Measurements from ENCODE around the gene SKAP1.
"Not testable (repeated sequence)": the region's sequence is repeated elsewhere in the genome, so short reads cannot be mapped to it uniquely, and the experiment has no call there.

Gene SKAP1

DNA sequence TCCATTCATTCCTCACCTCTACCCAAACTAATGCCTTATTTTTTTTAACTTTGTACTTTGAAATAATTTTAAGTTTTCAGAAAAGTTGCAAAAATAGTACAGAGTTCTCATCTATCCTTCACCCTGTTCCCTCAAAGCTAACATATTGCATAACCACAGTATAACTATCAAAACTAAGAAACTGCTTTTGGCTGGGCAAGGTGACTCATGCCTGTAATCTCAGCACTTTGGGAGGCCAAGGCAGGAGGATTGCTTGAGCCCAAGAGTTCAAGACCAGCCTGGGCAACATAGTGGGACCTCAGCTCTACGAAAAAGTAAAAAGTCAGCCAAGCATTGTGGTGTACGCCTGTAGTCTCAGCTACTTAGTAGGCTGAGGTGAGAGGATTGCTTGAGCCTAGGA is 147.7 kb downstream of the SKAP1 start:
- DNase-seq = no peak

DNA sequence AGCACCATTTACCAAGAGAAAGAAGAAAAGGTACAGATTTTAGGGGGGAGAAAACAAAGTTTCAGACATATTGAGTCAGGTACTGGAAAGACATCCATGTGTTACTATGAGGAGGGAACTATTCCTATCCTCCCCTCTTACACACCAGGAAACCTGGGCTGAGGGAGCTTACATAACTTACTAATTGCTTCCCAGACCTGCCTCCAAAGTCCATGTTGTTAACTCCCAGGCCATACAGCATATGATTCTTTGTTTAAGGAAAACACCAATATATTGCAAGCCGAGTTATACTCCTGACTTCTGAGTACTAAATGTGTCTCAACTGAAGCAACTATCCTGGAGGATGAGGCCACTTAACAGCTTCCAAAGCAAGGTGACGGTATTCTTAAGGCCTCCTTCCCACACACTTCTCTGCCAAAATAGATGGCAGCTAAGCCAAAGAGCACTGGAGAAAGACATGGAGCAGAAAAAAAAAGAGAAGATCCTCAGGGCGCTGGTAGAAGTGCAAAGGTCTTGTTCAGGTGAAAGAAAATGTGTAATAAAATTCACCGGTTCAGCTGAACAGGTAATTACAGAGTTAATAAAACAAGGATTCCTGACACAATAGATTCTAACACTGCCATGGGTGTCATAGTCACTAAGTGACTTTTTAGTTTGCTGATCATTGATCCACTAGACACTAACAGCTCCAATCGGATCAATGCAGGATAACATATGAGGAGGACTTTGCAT is 151.1 kb downstream of the SKAP1 start:
- no peak for DNase-seq

DNA sequence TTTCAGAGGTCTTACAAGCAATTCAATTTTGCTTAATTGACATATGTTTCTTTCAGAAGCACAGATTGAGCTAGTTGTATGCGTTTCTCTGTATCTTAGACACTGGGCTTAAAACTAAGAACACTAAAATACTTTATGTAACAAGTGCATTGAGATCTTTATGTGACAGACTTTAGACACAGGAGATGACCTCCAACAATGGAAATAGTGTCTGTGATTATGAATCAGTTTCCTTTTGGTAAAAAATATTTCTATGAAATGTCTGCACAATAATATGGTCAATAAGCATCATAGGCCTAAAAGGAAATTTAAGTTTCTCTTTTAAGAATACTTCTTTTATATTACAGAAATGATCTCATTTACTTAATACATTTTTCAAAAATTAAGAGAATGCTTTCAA is 153.2 kb downstream of the SKAP1 start:
- DNase-seq = no peak

DNA sequence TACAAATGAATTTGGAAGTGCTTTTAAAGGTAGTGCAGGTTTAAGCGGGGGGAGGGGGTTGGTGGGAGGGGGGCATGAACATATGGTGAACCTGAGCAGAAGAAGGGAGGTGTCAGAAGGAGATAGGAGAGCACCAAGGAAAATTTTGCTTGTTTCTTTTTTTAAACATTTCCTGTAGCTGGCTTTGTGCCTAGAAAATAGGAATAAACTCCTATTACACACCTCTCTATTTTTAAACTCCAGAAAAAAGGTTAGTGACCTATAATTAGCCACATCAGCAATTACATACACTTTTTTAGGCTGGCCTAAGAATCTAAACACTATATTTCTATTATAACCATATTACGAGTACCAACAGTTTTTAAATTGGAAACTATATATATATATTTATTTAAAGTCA is 159.1 kb downstream of the SKAP1 start:
- DNase-seq = no peak

DNA sequence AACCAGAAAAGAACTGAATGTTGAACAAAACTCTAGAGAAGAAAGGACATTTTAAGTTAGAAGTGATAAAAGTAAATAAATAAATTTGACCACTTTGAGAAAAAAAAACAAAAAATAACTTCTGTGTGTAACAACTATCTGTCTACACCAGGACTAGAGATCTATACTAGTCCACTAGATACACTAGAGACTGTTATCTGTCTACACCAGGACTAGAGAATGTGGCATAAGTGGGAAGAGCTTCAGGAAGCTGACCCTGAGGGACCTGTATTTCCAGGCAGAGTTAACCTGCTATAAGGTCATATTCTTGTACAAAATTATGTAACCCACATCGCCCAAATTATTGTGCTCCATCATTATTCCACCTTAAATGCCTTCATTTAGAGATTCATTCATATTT is 160.8 kb downstream of the SKAP1 start:
- no peak for DNase-seq

DNA sequence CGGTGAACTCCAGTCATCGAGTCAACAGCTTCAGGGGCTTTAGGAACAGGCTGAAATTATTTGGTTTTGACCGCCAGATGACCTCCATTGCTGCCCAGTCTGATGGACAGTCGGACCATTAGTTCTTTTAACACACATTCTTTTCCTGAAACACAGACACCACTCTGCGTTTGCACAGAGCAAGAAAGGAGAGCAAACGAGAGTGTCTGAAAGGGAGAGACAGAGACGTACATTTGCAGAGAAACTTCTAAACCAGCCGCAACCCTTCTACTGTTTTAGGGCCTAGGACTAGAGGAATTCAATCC is 166.3 kb downstream of the SKAP1 start:
- DNase-seq = no peak

DNA sequence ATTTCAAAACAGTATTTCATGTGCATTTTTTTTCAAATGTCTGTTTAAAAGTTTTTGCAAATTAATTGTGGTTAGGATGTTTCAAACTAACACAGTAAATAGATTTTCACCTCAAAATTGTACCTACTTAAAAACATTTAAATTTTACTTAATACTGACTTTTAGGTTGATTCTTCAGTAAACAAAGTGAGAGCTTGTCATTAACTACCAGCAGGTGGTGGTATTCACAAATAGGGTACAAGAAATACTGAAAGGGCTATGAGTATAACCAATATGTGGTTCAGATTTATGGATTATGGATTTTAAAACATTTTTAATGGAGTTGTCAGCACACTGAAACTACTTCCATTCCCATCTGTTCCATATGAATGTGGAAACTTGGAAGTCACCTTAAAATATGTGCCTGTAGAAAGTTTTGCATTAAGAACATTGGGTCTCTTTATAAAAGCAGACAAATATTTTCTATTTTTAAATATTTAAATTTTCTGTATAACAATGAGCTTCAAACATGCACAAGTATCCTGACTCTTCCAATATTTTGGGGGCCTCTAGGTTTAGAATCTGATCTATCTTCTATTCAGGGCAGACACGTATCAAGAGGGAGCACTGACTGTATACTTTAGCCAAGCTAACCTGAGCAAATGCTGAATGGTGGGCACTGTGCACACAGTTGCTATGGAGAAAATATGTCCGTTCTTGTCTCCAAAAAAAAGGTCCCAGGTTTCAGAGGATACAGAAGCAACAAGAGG is 166.9 kb downstream of the SKAP1 start:
- no peak for DNase-seq

DNA sequence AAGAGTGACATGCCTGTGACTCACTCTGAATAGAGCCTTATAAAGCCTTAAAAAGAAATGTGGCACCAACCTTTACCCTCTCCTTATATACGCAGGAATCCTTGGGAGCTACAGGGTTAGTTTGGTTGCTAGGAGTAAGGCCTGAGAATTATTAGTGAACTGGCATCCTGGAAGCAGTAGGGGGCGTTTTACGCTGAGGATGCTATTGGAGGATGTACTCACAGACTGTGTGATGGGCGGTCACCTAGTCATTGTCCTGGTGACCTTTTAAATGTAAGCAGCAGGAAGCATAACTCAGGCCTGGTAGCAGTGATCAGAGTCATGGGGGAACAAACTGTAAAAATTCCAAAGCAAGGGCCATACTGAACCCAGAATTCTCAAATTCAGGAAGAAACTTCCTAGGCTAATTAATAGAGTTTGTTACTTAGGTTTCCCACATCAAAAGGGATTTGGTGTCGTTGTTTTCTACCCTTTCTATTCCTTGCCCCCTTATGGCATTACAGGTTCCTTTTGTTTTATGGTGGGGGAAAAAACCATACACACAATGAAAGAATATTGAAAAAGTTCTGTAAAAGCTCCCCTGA is 168.6 kb downstream of the SKAP1 start:
- DNase-seq = no peak

DNA sequence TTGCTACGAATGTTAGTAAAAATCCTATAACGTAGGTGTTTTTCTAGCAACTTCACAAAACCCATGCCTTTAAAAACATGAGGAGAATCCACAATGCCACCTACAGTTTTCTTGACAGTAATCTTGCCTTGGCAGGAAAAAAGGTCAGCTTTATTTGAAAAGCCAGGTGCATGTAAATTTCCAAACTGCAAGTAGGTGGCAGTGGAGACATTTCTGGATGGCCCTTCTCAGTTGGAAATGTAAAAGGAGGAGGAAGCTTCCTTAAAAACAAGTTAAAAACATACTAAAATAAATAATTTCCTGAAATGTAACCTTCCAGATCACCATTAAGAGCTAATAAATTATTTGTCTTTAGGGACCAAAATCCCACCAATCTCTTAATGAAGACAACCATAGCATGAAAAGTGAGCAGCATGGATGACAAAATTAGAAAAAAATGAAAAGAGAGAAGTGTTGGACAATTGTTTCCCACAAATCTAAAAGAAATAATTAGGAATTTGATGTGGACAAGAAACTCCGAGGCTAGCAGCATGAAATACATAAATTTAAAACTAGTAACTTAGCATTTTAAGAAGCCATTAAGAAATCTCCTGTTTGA is 170.2 kb downstream of the SKAP1 start:
- no peak for DNase-seq

DNA sequence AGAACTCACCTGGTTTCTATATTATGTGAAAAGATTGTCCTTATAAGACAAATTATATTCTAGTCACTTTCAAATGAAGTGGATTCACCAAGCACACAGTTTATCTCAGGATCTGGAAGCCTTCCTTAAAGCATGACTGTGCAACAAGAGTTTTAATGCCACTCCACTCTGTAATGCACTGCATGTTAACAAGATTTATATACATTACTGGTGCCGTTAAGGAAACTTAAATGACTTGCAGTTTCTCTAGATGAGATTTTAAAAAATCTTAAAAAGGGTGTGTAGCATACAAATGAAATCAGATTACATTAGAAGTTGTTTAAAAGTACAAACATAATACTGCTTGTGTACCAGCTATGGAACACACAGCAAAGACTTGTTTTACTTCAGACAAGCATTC is 171.7 kb downstream of the SKAP1 start:
- no peak for DNase-seq

DNA sequence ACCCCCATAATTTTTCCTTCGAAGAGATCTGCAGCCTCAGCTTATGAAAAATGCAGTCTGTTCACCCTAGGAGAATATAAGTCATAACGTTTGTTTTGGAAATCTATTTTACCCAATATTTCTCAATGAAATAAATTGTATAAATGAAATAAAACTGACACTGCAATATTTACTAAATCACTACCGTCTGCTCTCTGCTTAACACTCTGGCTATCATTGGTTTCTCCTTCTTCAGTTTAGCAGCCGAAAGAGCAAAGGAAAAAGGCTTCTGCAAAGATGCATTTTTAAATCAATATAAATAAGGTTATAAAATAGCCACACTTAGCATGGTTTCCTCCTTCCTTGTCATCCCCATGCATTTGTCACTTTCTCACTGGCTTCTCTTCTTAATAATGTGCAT is 174.3 kb downstream of the SKAP1 start:
- DNase-seq = no peak

DNA sequence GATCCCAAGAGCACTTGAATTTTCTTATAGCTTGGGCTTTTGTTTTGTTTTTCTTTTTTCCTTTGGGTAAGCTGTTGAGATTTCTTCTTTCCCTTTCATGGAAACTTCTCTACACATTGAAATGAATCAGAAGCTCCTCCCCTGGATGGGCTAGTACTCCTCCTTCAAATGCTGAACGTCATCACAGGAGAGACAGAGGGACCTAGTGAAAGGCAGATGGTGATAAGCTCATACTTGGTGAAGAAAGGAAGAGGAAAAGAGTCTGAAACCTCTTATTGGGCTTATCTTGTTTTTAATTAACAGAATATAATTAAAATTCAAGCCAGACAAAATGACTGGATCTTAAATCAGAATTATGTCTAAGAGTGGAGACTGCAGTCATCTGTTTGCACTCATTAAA is 175.1 kb downstream of the SKAP1 start:
- no peak for DNase-seq

DNA sequence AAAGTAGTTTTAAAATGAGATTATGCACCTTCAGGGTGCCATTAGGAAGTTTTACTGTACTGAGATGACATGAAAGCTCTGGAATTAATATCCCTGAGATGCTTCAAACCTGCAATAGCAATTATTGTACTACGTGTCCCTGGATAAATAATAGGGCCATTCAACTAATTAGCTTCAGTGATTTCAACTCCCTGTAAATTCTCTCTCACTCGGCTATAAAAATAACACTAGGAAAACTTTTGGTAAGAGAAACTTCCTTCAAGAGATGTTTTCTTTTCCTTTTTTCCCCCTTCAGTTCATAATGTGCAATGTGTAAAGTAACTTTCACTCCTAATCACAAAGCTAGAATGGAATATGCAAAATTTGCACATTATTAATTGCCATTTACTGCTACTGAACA is 176.0 kb downstream of the SKAP1 start:
- DNase-seq = no peak

DNA sequence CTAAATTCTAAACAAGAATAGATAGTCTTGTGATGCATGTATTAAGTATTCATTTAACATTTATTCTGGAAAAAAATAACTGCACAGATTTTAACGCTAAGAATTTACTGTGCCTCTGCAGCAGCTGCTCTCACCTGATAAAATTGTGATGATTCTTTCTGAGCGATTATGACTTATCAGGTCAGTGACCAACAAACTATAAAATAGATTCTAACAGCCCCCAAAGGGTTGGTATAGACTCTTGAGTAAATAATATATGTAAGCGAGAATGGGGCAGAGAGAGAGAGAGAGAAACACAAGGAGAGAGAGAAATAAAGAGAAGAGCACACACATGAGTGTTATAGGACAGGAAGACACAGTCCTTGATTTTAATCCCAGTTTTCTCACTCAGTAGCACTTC is 178.1 kb downstream of the SKAP1 start:
- DNase-seq = no peak

DNA sequence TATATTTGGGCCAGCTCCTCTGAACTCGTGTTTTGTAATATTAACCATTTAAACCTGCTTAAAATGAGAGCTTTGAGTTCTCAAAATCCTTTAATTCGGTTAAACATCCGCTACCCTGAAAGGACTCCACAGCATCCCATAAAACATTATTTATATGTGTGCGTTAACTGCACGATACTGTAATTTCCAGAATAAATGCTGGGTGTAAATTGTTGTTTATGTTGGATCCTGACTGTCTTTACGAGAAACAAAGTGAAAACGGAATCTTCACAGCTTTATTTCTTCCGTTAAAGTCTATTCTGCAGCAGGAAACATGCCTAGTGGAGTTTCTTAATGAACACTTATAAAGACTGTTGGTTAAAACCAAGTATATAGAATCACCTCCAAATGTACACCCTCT is 179.1 kb downstream of the SKAP1 start:
- no peak for DNase-seq

DNA sequence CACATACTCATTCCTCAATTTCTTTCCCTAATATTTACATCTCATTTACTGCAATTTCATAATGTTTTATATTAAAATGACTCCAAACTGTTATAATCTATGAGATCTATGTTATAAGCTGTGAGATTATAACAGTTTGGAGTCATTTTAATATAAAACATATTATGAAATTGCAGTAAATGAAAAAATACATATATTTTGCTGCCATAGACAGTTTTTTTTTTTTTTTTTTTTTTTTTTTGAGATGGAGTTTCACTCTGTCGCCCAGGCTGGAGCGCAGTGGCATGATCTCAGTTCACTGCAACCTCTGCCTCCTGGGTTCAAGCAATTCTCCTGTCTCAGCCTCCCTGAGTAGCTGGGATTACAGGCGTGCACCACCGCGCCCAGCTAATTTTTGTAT is 180.0 kb downstream of the SKAP1 start:
- not testable (repeated sequence) for DNase-seq

DNA sequence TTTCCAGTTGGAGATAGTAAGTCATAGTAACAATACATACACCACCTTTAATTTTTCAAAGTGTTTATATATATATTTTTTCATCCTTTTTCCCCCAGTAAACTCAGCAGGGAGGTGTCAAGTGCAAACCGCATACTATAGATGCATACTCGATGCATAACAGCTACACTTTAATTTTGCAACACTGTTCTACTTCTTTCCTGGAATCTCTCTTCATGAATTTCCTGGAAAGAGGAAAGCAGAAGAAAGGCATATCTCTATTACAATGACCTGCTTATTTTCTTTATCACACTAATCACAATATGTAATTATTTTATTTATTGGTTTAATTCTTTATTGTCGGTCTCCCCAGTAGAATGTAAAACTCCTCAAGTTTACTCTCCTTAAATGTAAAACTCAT is 182.4 kb downstream of the SKAP1 start:
- DNase-seq = no peak

DNA sequence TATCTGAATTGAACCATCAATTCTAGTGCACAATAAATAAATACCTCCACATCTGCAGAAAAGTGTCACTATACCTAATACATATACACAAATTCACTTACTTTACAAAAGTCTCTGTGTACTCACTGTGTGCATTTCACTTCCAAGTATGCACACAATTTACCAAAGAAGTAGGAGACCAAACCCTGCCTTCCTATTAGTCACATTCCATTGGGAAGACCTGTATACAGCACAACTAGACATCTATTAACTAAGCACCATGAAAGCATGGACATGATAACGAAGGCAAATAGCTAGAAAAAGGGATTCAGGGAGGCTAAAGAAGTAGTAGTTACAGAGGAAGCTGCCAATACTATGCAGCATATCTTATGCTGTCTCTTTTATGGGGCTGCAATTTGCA is 183.0 kb downstream of the SKAP1 start:
- no peak for DNase-seq

DNA sequence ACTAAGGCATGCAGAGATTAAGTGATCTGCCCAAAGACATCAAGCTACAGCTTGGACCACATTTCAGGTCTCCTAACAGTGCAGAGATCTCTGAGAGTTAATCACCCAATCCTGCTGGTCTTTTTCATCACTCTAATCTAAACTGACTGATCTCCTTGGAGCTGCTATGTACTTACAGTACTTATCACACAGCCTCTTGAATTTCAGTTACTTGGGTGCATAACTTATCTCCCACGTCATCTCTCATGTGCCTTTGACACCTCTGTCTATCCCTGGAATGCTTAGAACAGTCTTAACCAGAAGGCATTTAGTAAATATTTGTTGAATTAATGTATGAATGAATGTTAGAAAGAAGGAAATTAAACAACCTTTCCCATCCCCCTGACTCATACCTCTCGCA is 183.4 kb downstream of the SKAP1 start:
- DNase-seq = no peak

DNA sequence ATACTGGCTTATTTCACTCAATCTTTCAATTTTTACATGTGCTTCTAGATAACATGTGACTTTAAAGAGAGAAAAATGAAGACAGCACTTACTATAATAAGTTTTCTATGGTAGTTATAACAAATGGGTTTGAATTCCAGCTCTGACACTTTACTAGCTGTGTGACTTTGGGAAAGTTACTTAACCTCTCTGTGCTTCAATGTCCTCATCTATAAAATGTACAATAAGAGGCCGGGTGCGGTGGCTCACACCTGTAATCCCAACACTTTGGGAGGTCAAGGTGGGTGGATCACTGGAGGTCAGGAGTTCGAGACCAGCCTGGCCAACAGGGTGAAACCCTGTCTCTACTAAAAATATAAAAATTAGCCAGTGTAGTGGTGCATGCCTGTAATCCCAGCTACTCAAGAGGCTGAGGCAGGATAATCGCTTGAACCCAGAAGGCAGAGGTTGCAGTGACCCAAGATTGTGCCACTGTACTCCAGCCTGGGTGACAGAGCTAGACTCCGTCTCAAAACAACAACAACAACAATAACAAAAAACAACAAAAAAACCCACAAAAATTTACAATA is 184.5 kb downstream of the SKAP1 start:
- not testable (repeated sequence) for DNase-seq

DNA sequence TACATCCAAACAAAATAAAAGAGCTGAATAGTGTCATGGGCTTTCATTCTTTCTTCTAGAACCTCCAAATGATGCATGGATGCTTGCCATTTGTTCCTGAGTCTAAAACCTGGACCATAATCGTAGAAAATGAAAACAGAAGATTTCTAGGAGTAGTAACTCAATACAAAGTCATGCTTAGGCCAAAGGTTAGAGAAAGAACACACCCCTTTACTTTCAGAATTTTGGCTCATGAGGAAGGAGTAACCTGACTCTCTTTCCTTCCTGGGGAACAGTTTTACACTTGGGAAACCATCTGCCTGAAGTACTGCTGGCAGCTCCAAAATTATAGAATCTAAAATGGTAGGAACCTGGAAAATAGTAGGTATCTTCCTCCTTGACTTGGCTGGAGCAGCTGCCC is 185.2 kb downstream of the SKAP1 start:
- no peak for DNase-seq

DNA sequence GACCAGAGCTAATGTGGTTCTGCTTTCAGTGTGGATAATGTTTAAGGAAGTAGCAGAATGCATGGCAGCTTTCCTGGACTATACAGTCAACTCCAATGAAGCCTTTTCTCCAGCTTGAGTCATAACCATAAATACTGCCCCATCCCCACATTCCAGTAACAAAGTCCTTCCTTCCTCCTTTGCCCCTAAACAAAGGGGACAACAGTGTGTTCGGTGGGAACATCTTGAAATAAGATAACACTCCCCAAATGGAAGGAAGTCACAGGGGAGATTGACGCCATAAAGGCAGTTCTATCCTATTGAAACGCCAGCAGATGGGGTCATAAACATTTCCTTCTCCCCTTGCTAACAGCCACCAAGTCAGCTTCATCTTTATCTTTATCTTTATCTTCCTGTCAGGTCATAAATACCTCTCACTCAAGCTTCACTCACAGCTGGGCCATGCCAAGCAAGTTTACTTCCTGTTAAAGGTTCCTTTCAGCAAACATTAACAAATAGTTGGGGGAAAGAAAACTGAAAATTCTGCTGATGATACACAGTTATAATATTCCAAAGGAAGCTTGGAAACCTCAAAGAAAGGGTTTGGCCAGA is 185.8 kb downstream of the SKAP1 start:
- DNase-seq = no peak
